K562 (cell line): ENCODE measurements around the gene RBM26. TPM values are rescaled to one million over a fixed set of nuclear protein-coding genes. Genes with fewer than 3 reads are reported as not detected.
A peak's percentile ranks its signal among the peaks of the same experiment; 100 is the strongest.

Source experiments
- ATAC-seq: fragments of 200-7000 bp; cut with Tn5 transposase; 3 replicates; pipeline ENCODE4 v1.9.1; 2020; ENCODE audit warnings: moderate library complexity
- BruUV-seq: library from RNA; stranded (reverse); fragments of 400-500 nt; replicated peaks from 2 replicates; lab custom pipeline; 2021; lab: Mats Ljungman, UMichigan
- CTCF ChIA-PET: fragments of 300-600 bp; formaldehyde crosslinking; extraction: SDS; loops from one replicate; lab custom pipeline; 2021; ENCODE audit warnings: low intra/inter-chr PET ratio; lab: Yijun Ruan, JAX
- POLR2A ChIA-PET: fragments of 300-600, 350-650 bp; sonication (Branson Sonifier 250); formaldehyde crosslinking; extraction: SDS; loops from one replicate; lab custom pipeline; 2021; ENCODE audit warnings: antibody characterized with exemption, inconsistent platforms; lab: Yijun Ruan, JAX
- DNase-seq, 4 experiments: peaks; one replicate each; pipeline versions ENCODE4 v3.0.0 to v3.0.0-alpha.2; 2011 to 2018; ENCODE audit warnings: low spot score in 3 of 4, mixed read lengths in 3 of 4; ENCODE audit errors: extremely low read depth in 1 of 4
- FAIRE-seq: peaks from 2 replicates; lab custom pipeline; 2011; peaks lifted over from hg19 to GRCh38; lab: Jason Lieb, UNC
- H2AFZ ChIP-seq: 2 replicates; pipeline ENCODE4 v1.6.0; 2011; ENCODE audit warnings: low read depth, low read length, control low read depth, inconsistent platforms
- H3K27ac ChIP-seq: fragments of 200-600 bp; 3 replicates; pipeline ENCODE4 v1.8.0; 2011; ENCODE audit warnings: low read depth, mild to moderate bottlenecking, control low read depth, inconsistent platforms, low read length, moderate library complexity, mixed read lengths; ENCODE audit errors: extremely low read depth
- H3K27me3 ChIP-seq, 2 experiments: fragments of 300-600 bp in 1 of 2; 2 replicates in 1 of 2; 3 replicates in 1 of 2; pipeline versions ENCODE4 v1.6.0 to v1.8.0; 2011; ENCODE audit warnings: inconsistent platforms in 2 of 2, low read length in 2 of 2, mild to moderate bottlenecking in 1 of 2, mixed read lengths in 1 of 2, moderate library complexity in 1 of 2; ENCODE audit not compliant: control insufficient read depth in 2 of 2, insufficient read depth in 2 of 2
- H3K36me3 ChIP-seq: fragments of 300-600 bp; 3 replicates; pipeline ENCODE4 v1.8.0; 2011; ENCODE audit warnings: mild to moderate bottlenecking, low read length, inconsistent platforms; ENCODE audit not compliant: control insufficient read depth, insufficient read depth
- H3K4me1 ChIP-seq, 2 experiments: fragments of 200-600 bp in 1 of 2; replicated peaks in 1 of 2; 2 replicates in 1 of 2; 3 replicates in 1 of 2; pipeline versions ENCODE4 v1.5.1 to v1.8.0; 2011; ENCODE audit warnings: inconsistent platforms in 2 of 2, low read length in 2 of 2, mild to moderate bottlenecking in 1 of 2, mixed read lengths in 1 of 2, moderate library complexity in 1 of 2; ENCODE audit not compliant: control insufficient read depth in 2 of 2, insufficient read depth in 2 of 2
- H3K4me2 ChIP-seq: 2 replicates; pipeline ENCODE4 v1.6.1; 2011; ENCODE audit warnings: low read length, control low read depth, inconsistent platforms, mixed read lengths; ENCODE audit not compliant: insufficient read depth
- H3K4me3 ChIP-seq: fragments of 200-600 bp; sonication (generic), shearing (Covaris generic); 2 replicates; pipeline ENCODE4 v1.5.1; 2016; ENCODE audit warnings: control low read depth, inconsistent platforms
- H3K79me2 ChIP-seq: fragments of 200-600 bp; 3 replicates; pipeline ENCODE4 v1.8.0; 2011; ENCODE audit warnings: low read length, inconsistent platforms; ENCODE audit not compliant: control insufficient read depth, insufficient read depth
- H3K9ac ChIP-seq, 2 experiments: 2 replicates each; pipeline versions ENCODE4 v1.6.0 to v1.6.1; 2011; ENCODE audit warnings: low read depth in 2 of 2, low read length in 2 of 2, control low read depth in 1 of 2, inconsistent platforms in 1 of 2, mild to moderate bottlenecking in 1 of 2, mixed read lengths in 1 of 2; ENCODE audit not compliant: insufficient read depth in 1 of 2
- H3K9me1 ChIP-seq: one replicate; pipeline ENCODE4 v1.6.0; 2011; ENCODE audit warnings: inconsistent platforms, mild to moderate bottlenecking, low read length, moderate library complexity; ENCODE audit not compliant: control insufficient read depth, insufficient read depth
- H3K9me3 ChIP-seq: replicated peaks from 2 replicates; pipeline ENCODE4 v1.5.1; 2011; ENCODE audit warnings: low read depth, low read length, inconsistent platforms; ENCODE audit not compliant: control insufficient read depth, insufficient read depth
- H4K20me1 ChIP-seq: replicated peaks from 2 replicates; pipeline ENCODE4 v1.6.1; 2011; ENCODE audit warnings: low read length, inconsistent platforms, mixed read lengths; ENCODE audit not compliant: control insufficient read depth, insufficient read depth
- ARID2 ChIP-seq: fragments of 450-650 bp; IDR thresholded peaks from 2 replicates; pipeline ENCODE4 v1.6.1; 2017; ENCODE audit warnings: antibody characterized with exemption, mild to moderate bottlenecking
- CBX1 ChIP-seq: sonication (generic); IDR thresholded peaks from 2 replicates; pipeline ENCODE4 v1.6.1; 2016; ENCODE audit warnings: antibody characterized with exemption, low read depth, mild to moderate bottlenecking
- CBX5 ChIP-seq: IDR thresholded peaks from 2 replicates; pipeline ENCODE4 v1.6.1; 2014; ENCODE audit warnings: low read depth, borderline replicate concordance
- CC2D1A ChIP-seq: fragments of 450-650 bp; IDR thresholded peaks from 2 replicates; pipeline ENCODE4 v1.6.1; 2017; ENCODE audit warnings: mild to moderate bottlenecking
- DACH1 ChIP-seq: fragments of 450-650 bp; IDR thresholded peaks from 2 replicates; pipeline ENCODE4 v1.6.1; 2018; ENCODE audit not compliant: partially characterized antibody
- HDAC1 ChIP-seq, 2 experiments: fragments of 450-650 bp; IDR thresholded peaks; 2 replicates each; pipeline ENCODE4 v1.6.1; 2016 to 2017; ENCODE audit warnings: inconsistent platforms in 1 of 2, mild to moderate bottlenecking in 1 of 2, moderate library complexity in 1 of 2
- MLLT1 ChIP-seq, 2 experiments: fragments of 450-650 bp; IDR thresholded peaks; 2 replicates each; pipeline ENCODE4 v1.6.1; 2016
- MXD1 ChIP-seq: fragments of 250-450 bp; sonication (Bioruptor Pico); IDR thresholded peaks from 2 replicates; pipeline ENCODE4 v1.8.0; 2021; ENCODE audit warnings: borderline replicate concordance, mild to moderate bottlenecking, moderate library complexity; ENCODE audit not compliant: poor library complexity, severe bottlenecking
- MXI1 ChIP-seq: IDR thresholded peaks from 2 replicates; pipeline ENCODE4 v1.6.1; 2011; ENCODE audit warnings: low read depth, mild to moderate bottlenecking, improper control_type of control experiment, low read length
- NR2C1 ChIP-seq, 2 experiments: fragments of 450-650 bp; IDR thresholded peaks; 2 replicates each; pipeline ENCODE4 v1.6.1; 2017; ENCODE audit warnings: mild to moderate bottlenecking in 2 of 2, antibody characterized with exemption in 1 of 2, inconsistent platforms in 1 of 2, missing compliant biosample characterization in 1 of 2, missing genetic modification characterization in 1 of 2
- PATZ1 ChIP-seq: fragments of 250-450 bp; sonication (Bioruptor Pico); IDR thresholded peaks from 2 replicates; pipeline ENCODE4 v1.5.0; 2020; ENCODE audit warnings: mild to moderate bottlenecking, borderline replicate concordance
- RFX1 ChIP-seq: fragments of 450-650 bp; IDR thresholded peaks from 2 replicates; pipeline ENCODE4 v1.6.1; 2016; ENCODE audit warnings: mild to moderate bottlenecking, moderate library complexity
- SMARCB1 ChIP-seq: IDR thresholded peaks from 2 replicates; pipeline ENCODE4 v1.6.1; 2011; ENCODE audit warnings: improper control_type of control experiment, low read depth; ENCODE audit not compliant: insufficient read length
- SPI1 ChIP-seq: IDR thresholded peaks from 2 replicates; pipeline ENCODE4 v1.6.1; 2011; ENCODE audit warnings: low read depth, low read length, control low read depth, borderline replicate concordance
- TCF3 ChIP-seq: sonication (generic); formaldehyde crosslinking; IDR thresholded peaks from 2 replicates; pipeline ENCODE4 v1.4.0; 2020; ENCODE audit warnings: mild to moderate bottlenecking, missing genetic modification reagents
- TCF7L2 ChIP-seq: fragments of 150-350 bp; IDR thresholded peaks from 2 replicates; pipeline ENCODE4 v1.6.1; 2016; ENCODE audit warnings: low read depth, mild to moderate bottlenecking, low read length, moderate library complexity
- TGIF2 ChIP-seq: sonication (generic); formaldehyde crosslinking; IDR thresholded peaks from 2 replicates; pipeline ENCODE4 v1.8.1; 2022; ENCODE audit warnings: mild to moderate bottlenecking, missing genetic modification reagents, moderate library complexity
- TRIM24 ChIP-seq, 2 experiments: fragments of 450-650 bp; IDR thresholded peaks; 2 replicates each; pipeline ENCODE4 v1.6.1; 2016
- TRIM28 ChIP-seq: fragments of 450-650 bp; IDR thresholded peaks from 2 replicates; pipeline ENCODE4 v1.6.1; 2017
- ZBTB7A ChIP-seq: IDR thresholded peaks from 2 replicates; pipeline ENCODE4 v1.6.1; 2011; ENCODE audit warnings: low read depth, mild to moderate bottlenecking, low read length, moderate library complexity, borderline replicate concordance; ENCODE audit not compliant: control insufficient read depth
- ZNF121 ChIP-seq: sonication (generic); formaldehyde crosslinking; conservative IDR thresholded peaks from 2 replicates; pipeline ENCODE4 v1.8.0; 2022; ENCODE audit warnings: missing genetic modification reagents
- ZNF778 ChIP-seq: fragments of 450-650 bp; formaldehyde crosslinking; IDR thresholded peaks from 2 replicates; pipeline ENCODE4 v1.4.0; 2020; ENCODE audit warnings: mild to moderate bottlenecking, moderate library complexity
- WGBS: fragments of 100-300 bp; shearing (Covaris generic); methylation state at CpG from one replicate; pipeline ENCODE4 v1.1.6; 2016; ENCODE audit warnings: low coverage, mixed read lengths; ENCODE audit not compliant: insufficient coverage; ENCODE audit errors: missing lambda C conversion rate; 5-methylcytosine and 5-hydroxymethylcytosine counted together
- in situ Hi-C: fragments of 300-500 bp; cut with MboI; formaldehyde crosslinking; loops from 4 replicates; pipeline ENCODE4 v1.15.0; 2018; ENCODE audit warnings: inconsistent platforms, mixed read lengths
- intact Hi-C: fragments of 100-400 bp; cut with micrococcal nuclease; formaldehyde crosslinking; loops from 2 replicates; pipeline ENCODE4 v1.14.2; 2022
- polyA plus RNA-seq, 8 experiments: library from polyadenylated mRNA; depleted of rRNA in 4 of 8; stranded (reverse) in 5 of 8; unstranded in 3 of 8; fragments of >200 nt; fragmentation: Nextera tagmentation in 2 of 8; fragmentation: Illumina TruSeq in 1 of 8; extraction: Ambion mirVana in 2 of 8; extraction: Trizol in 1 of 8; gene quantifications; 2 replicates each; pipeline versions ENCODE4 v1.2.1 to v1.2.3, GENCODE V29; 2011 to 2014; ENCODE audit warnings: inconsistent platforms in 1 of 8, missing spikeins in 1 of 8
- total RNA-seq, 7 experiments: library from RNA; depleted of rRNA in 6 of 7; stranded (reverse); fragments of >200 nt in 6 of 7; fragmentation: Illumina TruSeq in 2 of 7; extraction: Trizol in 2 of 7; gene quantifications; 2 replicates each; pipeline versions ENCODE4 v1.2.1 to v1.2.3, GENCODE V29; 2011 to 2021; ENCODE audit warnings: low replicate concordance in 1 of 7

Gene RBM26
- total and polyA plus RNA-seq, 9 of the 15 experiments (the other 6 are each of a cell fraction or from before 2014, with no cell fraction given): 10.0 to 42.4 (median 26.4) TPM

GRCh38 chr13:79395881-79396280, 10.2 kb downstream of the RBM26 start:
- intact Hi-C loops (no loop called here), in situ Hi-C loops (no loop called here)
- Histone ChIP-seq H4K20me1 (no peaks in the 10 kb centered on the region; the same call in 1 of the 2 replicates), H3K4me1 (peaks cover 0 to 24% of the 10 kb centered on the region in 2 experiments; a peak in 3 of 5 replicates), H3K9me3 (peaks cover 10% of the 10 kb centered on the region), H3K27ac (no peak overlapping the region), H2AFZ (no peak overlapping the region), H3K36me3 (peaks cover 70% of the 10 kb centered on the region), H3K79me2 (peaks cover 93% of the 10 kb centered on the region), H3K4me2 (no peak overlapping the region), H3K4me3 (no peak overlapping the region), H3K9me1 (peaks cover 3% of the 10 kb centered on the region), H3K9ac (no peak overlapping the region), H3K27me3 (no peaks in the 10 kb centered on the region)
- WGBS: 84% methylated on average over 4 of the region's 4 CpGs
- ATAC-seq: no peak
- ChIA-PET POLR2A (interaction anchor here (0.6 kb wide), 1 partner anchor 683 kb away, joined by 3 read pairs; no protein-coding TSS in a partner anchor), CTCF (no interaction called here)
- no peak for FAIRE-seq
- BruUV-seq: no TSS peak
- DNase-seq: no peak
- TF ChIP-seq CBX5: peak; percentile 87; the same call in 1 of the 2 replicates
- peak in 1 of 2 experiments; percentile 97; a peak in 2 of 4 replicates for TF ChIP-seq HDAC1 (IDR thresholded peaks at IDR 0.05)
- no peak for TF ChIP-seq ARID2
- no peak for TF ChIP-seq TGIF2
- TF ChIP-seq DACH1: no peak
- no peak for TF ChIP-seq SMARCB1
- TF ChIP-seq MXI1: no peak
- TF ChIP-seq RFX1: no peak
- no peak for TF ChIP-seq ZBTB7A
- TF ChIP-seq PATZ1 (CRISPR knock-in tag): no peak
- no peak for TF ChIP-seq MXD1 (CRISPR knock-in tag)
- TF ChIP-seq ZNF778 (CRISPR knock-in tag): no peak
- no peak for TF ChIP-seq TCF7L2
- TF ChIP-seq TCF3 (CRISPR knock-in tag): no peak
- TF ChIP-seq TRIM28: peak; percentile 95
- no peak for TF ChIP-seq MLLT1 (IDR thresholded peaks at IDR 0.05)
- TF ChIP-seq SPI1: no peak
- TF ChIP-seq ZNF121 (CRISPR knock-in tag): no peak
- TF ChIP-seq TRIM24 (IDR thresholded peaks at IDR 0.05): peak; percentile 78 to 87
- peak; percentile 74; the same call in 1 of the 2 replicates for TF ChIP-seq CBX1
- TF ChIP-seq CC2D1A: peak; percentile 60; the same call in 1 of the 2 replicates
- peak; percentile 31; the same call in 1 of the 2 replicates for TF ChIP-seq NR2C1 (IDR thresholded peaks at IDR 0.05)
- no peak for TF ChIP-seq NR2C1 (tag; IDR thresholded peaks at IDR 0.05)
